Right lobe of liver (tissue), 6 donors: ENCODE data around the gene SPATA20. TPM values are rescaled to one million over a fixed set of nuclear protein-coding genes. Genes with fewer than 3 reads are reported as not detected.

ENCODE experiments used
- ATAC-seq, 4 donors: fragments of 200-7000 bp; cut with Tn5 transposase; one replicate each; pipeline ENCODE4 v1.9.1; 2020; ENCODE audit warnings: mild to moderate bottlenecking in 4 of 4, moderate library complexity in 4 of 4
- DNase-seq, 3 donors: peaks; one replicate each; pipeline ENCODE4 v3.0.0-alpha.2; 2020
- H3K27ac ChIP-seq, 3 donors: fragments of 200-600 bp; one replicate each; pipeline ENCODE4 v1.8.0; 2022
- H3K27me3 ChIP-seq, 2 donors: fragments of 200-600 bp; one replicate each; pipeline ENCODE4 v1.8.0; 2022
- H3K36me3 ChIP-seq, 4 donors: fragments of 200-600 bp; sonication (generic) in 1 of 4; one replicate each; pipeline versions ENCODE4 v1.5.1 to v1.8.0; 2017 to 2022; ENCODE audit warnings: control low read depth in 1 of 4
- H3K4me1 ChIP-seq, 4 donors: fragments of 200-600 bp; sonication (generic) in 1 of 4; one replicate each; pipeline versions ENCODE4 v1.5.1 to v1.8.0; 2017 to 2022; ENCODE audit warnings: control low read depth in 1 of 4
- H3K4me3 ChIP-seq, 3 donors: fragments of 200-600 bp; one replicate each; pipeline ENCODE4 v1.8.0; 2022
- H3K9me3 ChIP-seq, 4 donors: fragments of 200-600 bp; sonication (generic) in 1 of 4; one replicate each; pipeline versions ENCODE4 v1.5.1 to v1.8.0; 2017 to 2022; ENCODE audit warnings: control low read depth in 1 of 4
- POLR2A ChIP-seq: fragments of 450-650 bp; IDR thresholded peaks from one replicate; pipeline ENCODE4 v1.6.1; 2017; ENCODE audit warnings: antibody characterized with exemption, mild to moderate bottlenecking
- WGBS: methylation state at CpG from one replicate; pipeline ENCODE4 v1.1.6; 2018; ENCODE audit warnings: low coverage, low lambda C conversion rate; ENCODE audit not compliant: insufficient coverage; ENCODE audit errors: missing lambda C conversion rate; 5-methylcytosine and 5-hydroxymethylcytosine counted together
- intact Hi-C, 2 donors: fragments of 100-400 bp; cut with DNase I; formaldehyde crosslinking; loops; one replicate each; pipeline versions ENCODE4 v1.11.2 to v1.14.1; 2022
- total RNA-seq, 6 experiments: library from RNA; depleted of rRNA in 2 of 6; stranded (reverse); fragments of >200 nt in 2 of 6; fragmentation: NEBNext Ultra II Directional in 3 of 6; extraction: Animal tissue kit (Norgen Biotek cat#: 25700) in 3 of 6; gene quantifications; one replicate each; pipeline versions ENCODE4 v1.1.0 to v1.2.4, GENCODE V29; 2016 to 2023
- TF ChIP-seq, protein P1 (sequence below), 4 donors: fragments of 200-600 bp in 3 of 4; fragments of 450-650 bp in 1 of 4; IDR thresholded peaks; one replicate each; pipeline versions ENCODE4 v1.5.1 to v1.8.0; 2016 to 2022; ENCODE audit warnings: antibody characterized with exemption in 4 of 4, mild to moderate bottlenecking in 2 of 4
- donor health status: DM: no; HTN: yes; CAD: no.
- donor health status: DM: no; HTN: no; CAD: no.
- donor health status: DM: no; HTN: no; CAD: no.
- donor health status: DM: no; HTN: yes; CAD: no.
- donor health status: DM: no; HTN: yes; CAD: no.

The SPATA20 gene
- total RNA-seq, 6 experiments from 2014 or later = 29.6 to 203 (median 34.2) TPM

GRCh38 chr17:50502301-50502990, 44.5 kb upstream of the SPATA20 start:
- H3K36me3 ChIP-seq = no peaks in the 10 kb centered on the region
- DNase-seq (no peak), ATAC-seq (no peak)
- no peak overlapping the region for H3K27ac ChIP-seq
- H3K4me1 ChIP-seq = no peaks in the 10 kb centered on the region
- no peak overlapping the region for H3K4me3 ChIP-seq
- H3K9me3 ChIP-seq = no peaks in the 10 kb centered on the region
- 86% methylated on average over 2 of the region's 9 CpGs for WGBS
- TF ChIP-seq, protein P1, sequence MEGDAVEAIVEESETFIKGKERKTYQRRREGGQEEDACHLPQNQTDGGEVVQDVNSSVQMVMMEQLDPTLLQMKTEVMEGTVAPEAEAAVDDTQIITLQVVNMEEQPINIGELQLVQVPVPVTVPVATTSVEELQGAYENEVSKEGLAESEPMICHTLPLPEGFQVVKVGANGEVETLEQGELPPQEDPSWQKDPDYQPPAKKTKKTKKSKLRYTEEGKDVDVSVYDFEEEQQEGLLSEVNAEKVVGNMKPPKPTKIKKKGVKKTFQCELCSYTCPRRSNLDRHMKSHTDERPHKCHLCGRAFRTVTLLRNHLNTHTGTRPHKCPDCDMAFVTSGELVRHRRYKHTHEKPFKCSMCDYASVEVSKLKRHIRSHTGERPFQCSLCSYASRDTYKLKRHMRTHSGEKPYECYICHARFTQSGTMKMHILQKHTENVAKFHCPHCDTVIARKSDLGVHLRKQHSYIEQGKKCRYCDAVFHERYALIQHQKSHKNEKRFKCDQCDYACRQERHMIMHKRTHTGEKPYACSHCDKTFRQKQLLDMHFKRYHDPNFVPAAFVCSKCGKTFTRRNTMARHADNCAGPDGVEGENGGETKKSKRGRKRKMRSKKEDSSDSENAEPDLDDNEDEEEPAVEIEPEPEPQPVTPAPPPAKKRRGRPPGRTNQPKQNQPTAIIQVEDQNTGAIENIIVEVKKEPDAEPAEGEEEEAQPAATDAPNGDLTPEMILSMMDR (IDR thresholded peaks at IDR 0.05) = no peak
- no peak for TF ChIP-seq POLR2A
- intact Hi-C loops = no loop called here
- H3K27me3 ChIP-seq = no peaks in the 10 kb centered on the region

DNA sequence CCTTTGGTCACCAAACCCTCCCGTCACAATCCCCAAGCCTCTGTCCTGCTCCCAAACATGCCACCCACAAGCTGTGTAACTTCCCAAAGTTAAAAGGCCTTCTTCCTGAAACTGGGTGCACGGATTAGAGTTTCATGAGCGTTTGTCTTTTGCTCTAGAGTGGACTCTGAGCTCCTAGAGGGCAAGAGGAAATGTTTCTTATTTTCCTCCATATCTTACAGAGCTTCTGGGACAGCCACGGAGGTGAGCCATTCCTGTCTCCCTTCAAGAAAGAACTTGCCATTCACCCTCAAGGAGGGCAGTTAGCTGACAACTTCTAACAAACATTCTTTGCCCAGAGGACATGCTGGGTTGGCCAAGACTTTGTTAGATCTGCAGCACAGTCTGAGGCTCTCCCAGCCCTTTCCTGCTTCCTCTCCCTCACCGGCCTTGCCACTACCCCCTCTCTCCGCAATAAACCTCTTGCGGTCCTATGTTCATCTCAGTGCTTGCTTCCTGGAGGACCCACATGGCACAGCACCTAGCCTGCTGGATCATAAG, 41.3 kb upstream of the SPATA20 start:
- TF ChIP-seq, protein P1 (IDR thresholded peaks at IDR 0.05) = no peak
- no peak for TF ChIP-seq POLR2A
- Histone ChIP-seq H3K36me3 (no peaks in the 10 kb centered on the region), H3K4me3 (no peak overlapping the region), H3K27me3 (no peaks in the 10 kb centered on the region), H3K9me3 (no peaks in the 10 kb centered on the region), H3K4me1 (peaks cover 0 to 4% (median 0%) of the 10 kb centered on the region in 4 donors), H3K27ac (no peak overlapping the region)
- WGBS = 66% methylated on average over 5 of the region's 7 CpGs
- DNase-seq = no peak
- ATAC-seq = no peak
- intact Hi-C loops = no loop called here

- intact Hi-C loops = no loop called here
- 66% methylated on average over 3 of the region's 7 CpGs for WGBS
- H3K4me3 ChIP-seq = no peak overlapping the region
- peaks cover 0 to 4% (median 0%) of the 10 kb centered on the region in 4 donors for H3K4me1 ChIP-seq
- no peak for TF ChIP-seq POLR2A
- TF ChIP-seq, protein P1 (IDR thresholded peaks at IDR 0.05) = no peak
- ATAC-seq (no peak), DNase-seq (no peak)
- no peak overlapping the region for H3K27ac ChIP-seq
- H3K36me3 ChIP-seq = no peaks in the 10 kb centered on the region
- H3K27me3 ChIP-seq = no peaks in the 10 kb centered on the region
- H3K9me3 ChIP-seq = no peaks in the 10 kb centered on the region
Measured at GRCh38 chr17:50506298-50506697, 40.7 kb upstream of the SPATA20 start.

- Histone ChIP-seq H3K27ac (no peak within 1 kb of the TSS), H3K4me1 (peaks cover 0 to 4% (median 0%) of the 10 kb centered on the region in 4 donors), H3K36me3 (no peaks in the 10 kb centered on the region), H3K27me3 (no peaks in the 10 kb centered on the region), H3K9me3 (no peaks in the 10 kb centered on the region), H3K4me3 (peak within 1 kb of the TSS; percentile 43 to 57 (median 49))
- 87% methylated on average over 5 of the region's 66 CpGs for WGBS
- ATAC-seq = peak; percentile 77 to 86 (median 80)
- TF ChIP-seq, protein P1 (IDR thresholded peaks at IDR 0.05) = peak in 2 of 4 donors; percentile 24 to 30
- TF ChIP-seq POLR2A = no peak
- intact Hi-C loops = no loop called here
- DNase-seq = peak; percentile 77 to 78 (median 78)
Measured at GRCh38 chr17:50507871-50508572, 39.0 kb upstream of the SPATA20 start, which contains the start of gene MYCBPAP. TSS of gene MYCBPAP (plus strand) at chr17:50508439. CDS start at chr17:50508675, 236 bp downstream.
